Measurements from ENCODE around the gene RAB8A. TPM values are rescaled to one million over a fixed set of nuclear protein-coding genes. Genes with fewer than 3 reads are reported as not detected.

RAB8A gene
- total and polyA plus RNA-seq, 2 of the 8 experiments (the other 6 are each of a cell fraction or from before 2014, with no cell fraction given), result 65.8 to 97.0 TPM

DNA sequence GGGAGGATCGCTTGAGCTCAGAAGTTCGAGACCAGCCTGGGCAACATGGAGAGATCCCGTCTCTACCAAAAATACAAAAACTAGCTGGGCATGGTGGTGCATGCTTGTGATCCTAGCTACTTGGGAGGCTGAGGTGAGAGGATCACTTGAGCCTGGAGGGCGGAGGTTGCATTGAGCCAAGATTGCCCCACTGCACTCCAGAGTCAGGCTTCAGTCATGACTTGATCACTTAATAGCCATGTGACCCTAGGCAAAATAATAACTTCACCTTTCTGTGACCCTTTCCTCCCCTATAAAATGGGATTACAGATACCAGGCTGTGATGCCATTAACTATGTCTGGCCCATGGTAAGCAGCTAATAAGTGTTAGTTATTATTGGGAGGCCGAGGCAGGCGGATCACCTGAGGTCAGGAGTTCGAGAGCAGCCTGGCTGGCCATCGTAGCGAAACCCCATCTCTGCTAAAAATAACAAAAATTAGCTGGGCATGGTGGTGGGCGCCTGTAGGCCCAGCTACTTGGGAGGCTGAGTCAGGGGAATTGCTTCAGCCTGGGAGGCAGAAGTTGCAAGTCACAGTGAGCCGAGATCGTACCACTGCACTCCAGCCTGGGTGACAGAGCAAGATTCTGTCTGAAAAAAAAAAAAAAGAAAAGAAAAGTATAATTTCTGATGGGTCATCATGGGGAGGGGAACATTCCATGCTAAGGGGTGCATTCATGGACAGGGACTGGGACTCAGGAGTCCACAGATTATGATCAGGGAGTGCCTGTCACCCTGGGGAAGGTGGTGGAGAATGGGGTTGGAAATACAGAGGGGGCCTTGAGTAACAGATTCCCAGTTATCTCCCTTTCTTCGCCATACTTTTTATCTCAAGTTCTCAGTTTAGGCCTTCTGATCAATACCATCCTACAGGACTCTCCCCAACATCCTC lies 19.9 kb upstream of the RAB8A start (continued):
- TF ChIP-seq GTF2F1 (IDR thresholded peaks at IDR 0.05; ENCODE audit: borderline replicate concordance, low read depth, low read length) (no peak), SUZ12 (IDR thresholded peaks at IDR 0.05; ENCODE audit: low read length) (no peak), EP300 (IDR thresholded peaks at IDR 0.05; ENCODE audit: borderline replicate concordance in 1 of 2, low read depth in 2 of 2, low read length in 2 of 2) (no peak)

Measured in H1 (cell line).